HG03039 (cell line): Measurements from ENCODE around the gene GOSR1.
"Not testable (repeated sequence)": the region's sequence is repeated elsewhere in the genome, so short reads cannot be mapped to it uniquely, and the experiment has no call there.

Source experiments
- ATAC-seq: cut with Tn5 transposase; IDR thresholded peaks from one replicate; pipeline ENCODE4 v1.9.1; 2021; ENCODE audit warnings: mild to moderate bottlenecking, moderate library complexity; ENCODE audit not compliant: unreplicated experiment

Gene GOSR1

DNA sequence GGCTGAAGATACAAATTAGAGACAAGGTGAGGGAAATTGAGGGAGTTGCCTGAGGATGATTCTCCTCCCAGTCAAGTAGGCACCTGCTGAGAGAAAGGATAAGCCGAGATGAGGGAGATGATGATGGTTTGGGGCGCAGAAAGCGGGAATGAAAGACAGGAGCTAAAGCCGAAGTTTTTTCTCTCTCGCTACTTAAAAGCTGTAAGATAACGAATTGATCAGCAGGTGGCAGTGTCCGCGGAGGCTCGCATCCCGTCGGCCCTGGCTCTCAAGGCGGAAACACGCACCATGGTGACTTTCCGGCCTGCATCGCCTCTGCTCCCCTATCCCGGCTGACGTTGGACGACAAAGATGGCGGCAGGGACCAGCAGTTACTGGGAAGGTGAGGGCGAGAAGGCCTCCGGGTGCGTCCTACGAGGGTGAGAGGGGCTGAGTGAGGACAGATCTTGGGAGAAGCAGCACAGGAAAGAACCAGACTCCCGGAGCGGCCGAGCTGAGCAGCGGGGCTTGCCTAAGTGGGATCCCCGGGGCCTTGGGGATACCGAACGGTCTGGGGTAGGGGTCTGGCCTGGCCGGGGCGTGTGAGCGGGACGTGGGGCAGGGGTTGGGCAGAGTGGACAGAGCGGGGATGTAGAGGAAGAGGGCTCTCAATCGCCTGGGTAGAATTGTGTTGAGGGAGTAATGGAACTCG, at the start of gene GOSR1:
Gene GOSR1 (plus strand): TSS at position 326 of the 691 bp plus-strand sequence. CDS start 26 bp downstream, at position 352.
- ATAC-seq = peak; percentile 95

- no peak for ATAC-seq
These were observed 49.6 kb upstream of the GOSR1 start for GRCh38 chr17:30427611-30428010.

DNA sequence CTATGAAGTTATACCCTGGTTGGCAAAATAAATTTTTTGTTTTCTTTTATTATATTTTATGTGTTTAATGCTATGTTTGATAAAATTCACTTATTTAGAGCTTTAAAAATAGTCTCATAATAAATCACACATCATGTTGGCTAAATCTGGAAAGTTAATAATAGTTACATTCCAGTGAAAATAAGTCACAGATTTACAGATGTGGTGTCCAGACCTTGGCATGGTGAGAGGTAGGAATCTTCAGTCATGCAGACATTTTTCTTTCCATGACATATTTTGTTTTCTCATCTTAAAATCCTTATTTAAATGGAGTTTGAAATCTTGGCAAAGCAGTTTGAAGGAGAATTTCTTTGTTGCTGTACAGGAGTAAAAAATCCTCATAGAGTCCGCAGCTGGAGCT, 48.1 kb upstream of the GOSR1 start:
- ATAC-seq = no peak

DNA sequence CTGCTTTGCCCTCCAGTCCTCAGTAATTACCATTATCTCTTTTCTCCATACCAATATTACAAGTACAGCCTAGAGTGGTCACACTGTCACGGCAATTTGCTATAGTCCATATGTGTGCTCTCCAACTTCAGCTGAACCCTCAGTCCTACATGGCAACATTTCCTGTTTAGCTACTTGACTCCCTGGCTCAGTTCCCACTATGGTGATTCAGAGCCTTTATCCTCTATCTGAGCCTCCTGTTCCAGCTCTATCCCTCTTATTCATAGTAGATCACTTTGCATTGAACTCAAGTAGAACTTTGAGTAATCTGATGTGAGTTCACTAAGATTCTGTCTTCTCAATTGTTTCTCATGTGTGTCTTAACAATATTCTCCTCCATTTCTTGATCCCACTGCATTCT, 43.7 kb upstream of the GOSR1 start:
- ATAC-seq = no peak

DNA sequence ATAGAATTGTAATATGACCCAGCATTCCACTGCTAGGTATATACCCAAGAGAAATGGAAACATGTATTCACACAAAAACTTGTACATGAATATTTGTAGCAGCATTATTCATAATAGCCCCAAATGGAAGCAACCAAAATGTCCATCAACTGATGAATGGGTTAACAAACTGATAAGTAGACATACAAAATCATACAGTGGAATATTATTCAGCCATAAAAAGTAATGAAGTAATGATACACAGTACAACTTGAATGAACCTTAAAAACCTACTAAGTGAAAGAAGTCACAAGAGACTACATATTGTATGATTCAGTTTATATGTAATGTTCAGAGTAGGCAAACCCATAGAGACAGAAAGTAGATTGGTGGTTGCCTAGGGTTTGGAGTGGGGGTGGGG, 40.5 kb upstream of the GOSR1 start:
- no peak for ATAC-seq

- no peak for ATAC-seq
These were observed 33.5 kb upstream of the GOSR1 start for GRCh38 chr17:30443721-30444120.

- ATAC-seq = not testable (repeated sequence)
These were observed 30.6 kb upstream of the GOSR1 start for GRCh38 chr17:30446640-30447039.

DNA sequence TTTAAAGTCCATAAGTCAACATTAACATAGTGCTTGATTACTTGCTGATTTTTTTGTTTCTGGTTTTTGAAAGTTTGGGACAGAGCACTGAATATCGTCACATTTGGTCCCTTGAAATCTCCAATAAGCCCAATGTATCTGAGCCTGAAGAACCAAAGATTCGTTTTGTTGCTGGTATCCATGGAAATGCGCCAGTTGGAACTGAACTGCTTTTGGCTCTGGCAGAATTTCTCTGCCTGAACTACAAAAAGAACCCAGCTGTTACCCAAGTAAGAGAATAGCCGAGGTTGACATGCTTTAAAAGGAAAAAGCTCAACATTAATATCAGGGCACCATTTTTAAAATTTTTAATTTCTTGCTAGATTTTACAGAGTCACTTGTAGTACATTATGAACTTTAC, 27.7 kb upstream of the GOSR1 start:
- no peak for ATAC-seq

DNA sequence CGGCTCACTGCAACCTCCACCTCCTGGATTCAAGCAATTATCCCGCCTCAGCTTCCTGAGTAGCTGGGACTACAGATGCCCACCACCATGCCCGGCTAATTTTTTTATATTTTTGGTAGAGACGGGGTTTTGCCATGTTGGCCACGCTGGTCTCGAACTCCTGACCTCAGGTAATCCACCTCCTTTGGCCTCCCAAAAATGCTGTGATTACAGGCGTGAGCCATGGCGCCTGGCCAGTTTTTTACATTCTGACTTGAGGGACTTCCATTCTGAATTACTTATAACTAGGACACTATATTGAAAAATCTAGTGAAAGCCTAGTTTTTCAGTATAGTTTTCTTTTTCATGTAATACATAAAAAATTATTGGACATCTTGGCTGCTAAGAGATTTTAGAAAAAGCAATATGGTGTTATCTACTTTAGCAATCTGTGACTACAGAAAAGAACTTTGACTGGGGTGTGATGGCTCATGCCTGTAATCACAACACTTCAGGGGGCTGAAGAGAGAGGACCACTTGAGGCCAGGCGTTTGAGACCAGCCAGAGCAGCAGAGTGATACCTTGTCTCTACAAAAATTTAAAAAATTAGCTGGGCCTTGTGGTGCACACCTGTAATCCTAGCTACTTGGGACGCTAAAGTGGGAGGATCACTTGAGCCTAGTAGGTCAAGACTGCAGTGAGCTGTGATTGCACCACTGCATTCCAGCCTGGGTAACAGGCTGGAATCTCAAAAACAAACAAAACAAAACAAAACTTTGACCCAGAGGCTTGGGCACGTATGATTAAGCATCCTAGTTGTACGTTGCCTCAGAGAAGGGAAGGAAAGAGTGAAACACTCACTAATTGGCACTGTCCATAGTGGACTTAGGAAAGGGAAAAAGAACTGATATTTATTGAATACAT, 26.8 kb upstream of the GOSR1 start:
- ATAC-seq = no peak

DNA sequence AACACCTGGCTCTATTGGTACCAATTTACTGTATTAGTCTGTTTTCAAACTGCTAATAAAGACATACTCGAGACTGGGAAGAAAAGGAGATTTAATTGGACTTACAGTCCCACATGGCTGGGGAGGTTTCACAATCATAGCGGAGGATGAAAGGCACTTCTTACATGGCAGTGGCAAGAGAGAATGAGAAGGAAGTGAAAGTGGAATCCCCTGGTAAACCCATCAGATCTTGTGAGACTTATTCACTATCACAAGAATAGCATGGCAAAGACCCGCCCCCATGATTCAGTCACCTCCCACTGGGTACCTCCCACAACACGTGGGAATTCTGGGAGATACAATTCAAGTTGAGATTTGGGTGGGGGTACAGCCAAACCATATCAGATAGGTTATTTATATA, 22.6 kb upstream of the GOSR1 start:
- no peak for ATAC-seq

DNA sequence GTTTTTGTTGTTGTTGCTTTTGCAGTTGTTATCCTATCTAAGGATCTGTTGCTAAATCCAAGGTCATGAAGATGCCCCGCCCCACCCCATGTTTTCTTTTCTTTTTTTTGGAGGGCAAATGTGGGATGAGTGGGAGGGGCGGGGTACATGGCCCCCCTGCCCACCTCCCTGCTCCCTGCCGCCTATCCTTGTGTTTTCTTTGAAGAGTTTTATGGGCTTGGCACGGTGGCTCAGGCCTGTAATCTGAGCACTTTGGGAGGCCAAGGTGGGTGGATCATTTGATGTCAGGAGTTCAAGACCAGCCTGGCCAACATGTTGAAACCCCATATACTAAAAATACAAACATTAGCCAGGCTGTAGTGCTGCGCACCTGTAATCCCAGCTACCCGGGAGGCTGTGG, 18.8 kb upstream of the GOSR1 start:
- ATAC-seq = no peak

DNA sequence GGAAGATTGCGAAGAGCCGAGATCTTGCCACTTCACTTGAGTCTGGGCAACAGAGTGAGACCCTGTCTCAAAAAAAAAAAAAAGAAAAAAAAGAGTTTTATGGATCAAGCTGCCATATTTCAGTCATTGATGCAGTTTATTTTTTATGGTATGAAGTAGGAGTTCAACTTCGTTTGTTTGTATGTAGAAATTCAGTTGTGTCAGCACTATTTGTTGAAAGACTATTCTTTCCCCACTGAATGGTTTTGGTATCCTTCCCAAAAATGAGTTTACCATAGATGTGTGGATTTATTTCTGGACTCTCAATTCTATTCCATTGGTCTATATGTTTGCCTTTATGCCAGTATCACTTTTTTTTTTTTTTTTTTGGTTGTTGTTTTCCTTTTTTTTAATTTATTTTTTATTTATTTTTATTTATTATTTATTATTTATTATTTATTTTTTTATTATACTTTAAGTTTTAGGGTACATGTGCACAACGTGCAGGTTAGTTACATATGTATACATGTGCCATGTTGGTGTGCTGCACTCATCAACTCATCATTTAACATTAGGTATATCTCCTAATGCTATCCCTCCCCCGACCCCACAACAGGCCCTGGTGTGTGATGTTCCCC, 18.3 kb upstream of the GOSR1 start:
- ATAC-seq = not testable (repeated sequence)

GRCh38 chr17:30468465-30468864, 8.7 kb upstream of the GOSR1 start:
- ATAC-seq = no peak

DNA sequence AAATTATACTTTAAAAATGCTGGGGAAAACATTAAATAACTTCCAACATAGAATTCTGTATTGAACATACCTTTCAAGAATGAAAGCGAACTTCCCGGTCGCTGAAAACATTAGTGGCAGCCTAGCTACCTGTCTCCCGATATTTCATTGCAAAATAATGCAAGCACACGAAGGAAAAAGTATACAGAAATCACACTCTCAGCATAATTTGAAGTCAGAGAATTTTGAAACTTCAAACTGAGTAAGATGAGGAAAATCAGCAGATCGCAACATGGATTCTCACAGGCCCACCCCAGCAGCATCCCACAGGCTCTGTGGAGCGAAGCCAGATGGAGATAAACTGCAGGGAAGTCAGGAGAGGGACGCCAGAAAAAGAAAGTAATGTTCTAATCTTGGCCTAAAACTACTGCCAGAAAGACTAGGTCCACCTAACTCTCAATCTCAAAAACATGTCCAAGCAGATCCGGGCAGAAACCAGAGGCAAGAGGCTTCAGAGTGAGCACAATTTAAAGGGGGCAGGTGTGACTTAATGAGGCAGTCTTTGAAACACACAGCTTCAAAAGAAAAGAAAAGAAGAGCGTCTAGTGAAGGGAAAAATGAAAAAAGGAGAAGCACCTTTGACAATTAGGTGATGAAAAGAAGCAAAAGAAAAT, 4.8 kb upstream of the GOSR1 start:
- ATAC-seq = no peak

DNA sequence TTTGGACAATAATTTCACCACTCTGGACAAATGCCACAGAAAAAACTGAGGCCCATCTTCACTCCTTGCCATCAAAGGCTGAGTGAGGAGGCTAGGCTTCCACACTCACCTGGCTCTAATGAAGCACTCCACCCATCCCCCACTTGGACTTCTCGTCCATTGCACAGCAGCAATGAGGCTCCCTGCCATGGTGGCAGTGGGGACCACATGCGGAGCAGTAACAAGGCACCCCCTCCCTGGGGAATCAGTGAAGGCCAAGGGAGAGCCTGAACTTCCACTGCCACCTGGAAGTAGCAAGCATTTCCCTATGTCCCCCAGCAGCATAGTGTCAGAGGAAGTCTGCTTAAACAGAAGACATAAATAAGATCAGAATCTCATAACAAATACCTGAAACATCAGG, 2.0 kb upstream of the GOSR1 start:
- ATAC-seq = no peak

DNA sequence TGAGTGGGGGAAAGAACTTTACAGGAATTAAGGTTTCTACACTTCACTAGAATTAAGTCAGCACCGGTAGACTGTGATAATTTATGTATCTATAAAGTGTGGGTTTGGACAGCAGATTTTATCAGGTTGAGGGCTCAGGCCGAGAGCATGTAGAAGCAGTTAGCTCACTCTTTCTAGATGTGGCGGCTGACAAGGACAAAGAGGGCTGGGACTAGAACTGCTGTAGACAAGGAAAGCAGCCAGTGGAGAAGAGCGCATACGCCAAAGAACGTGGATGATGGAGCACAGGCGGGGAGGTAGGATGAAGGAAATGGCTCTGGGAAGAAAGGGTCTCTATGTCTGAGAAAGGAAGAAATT, 504 bp upstream of the GOSR1 start:
- ATAC-seq = peak; percentile 9

- ATAC-seq = no peak
These were observed 537 bp downstream of the GOSR1 start for GRCh38 chr17:30477774-30478115.

DNA sequence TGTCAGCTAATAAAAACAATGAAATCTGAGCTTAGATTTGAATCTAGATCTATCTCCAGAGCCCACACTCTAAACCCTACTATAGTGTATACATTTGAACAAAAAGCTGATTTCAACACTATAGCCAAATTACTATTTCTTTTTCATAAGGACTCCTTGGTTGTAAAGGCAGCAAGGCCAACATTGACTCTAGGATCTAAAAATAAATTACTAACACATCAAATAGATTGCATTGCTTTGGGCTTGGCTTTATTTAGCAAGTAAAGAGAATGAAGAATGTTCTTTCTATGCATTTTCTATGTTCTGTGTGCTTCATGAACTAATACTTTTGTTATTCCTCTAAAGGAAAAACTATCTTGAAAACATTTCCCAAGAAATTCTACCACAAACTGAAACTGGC, 5.3 kb downstream of the GOSR1 start:
- no peak for ATAC-seq

DNA sequence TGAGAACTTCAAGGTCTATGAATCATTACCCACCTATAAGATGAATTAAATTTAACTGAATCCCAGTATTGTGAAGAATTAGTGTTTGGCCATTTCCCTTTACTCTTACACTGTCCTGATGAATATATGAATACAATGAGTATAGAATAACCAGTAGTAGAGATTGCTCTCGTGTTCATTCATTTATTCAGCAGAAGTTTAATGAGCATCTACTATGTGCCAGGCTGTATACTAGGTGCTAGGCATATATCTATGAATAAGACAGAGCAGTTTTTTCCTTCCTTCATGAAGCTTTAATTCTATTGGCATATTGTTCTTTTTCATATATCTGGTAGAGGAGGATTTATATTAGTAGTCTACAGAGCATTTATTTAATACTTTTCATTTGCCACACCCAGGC, 6.0 kb downstream of the GOSR1 start:
- ATAC-seq = no peak

GRCh38 chr17:30493780-30494179, 16.6 kb downstream of the GOSR1 start:
- no peak for ATAC-seq

- ATAC-seq = no peak
These were observed 18.4 kb downstream of the GOSR1 start for GRCh38 chr17:30495586-30495985.

- no peak for ATAC-seq
These were observed 26.4 kb downstream of the GOSR1 start for GRCh38 chr17:30503558-30503957.
